GM21423 (cell line): ENCODE measurements around the gene RASGEF1B.
"Not testable (repeated sequence)": the region's sequence is repeated elsewhere in the genome, so short reads cannot be mapped to it uniquely, and the experiment has no call there.

Experiments
- ATAC-seq: cut with Tn5 transposase; IDR thresholded peaks from one replicate; pipeline ENCODE4 v1.9.1; 2021; ENCODE audit warnings: mild to moderate bottlenecking, moderate library complexity; ENCODE audit not compliant: unreplicated experiment

RASGEF1B gene

DNA sequence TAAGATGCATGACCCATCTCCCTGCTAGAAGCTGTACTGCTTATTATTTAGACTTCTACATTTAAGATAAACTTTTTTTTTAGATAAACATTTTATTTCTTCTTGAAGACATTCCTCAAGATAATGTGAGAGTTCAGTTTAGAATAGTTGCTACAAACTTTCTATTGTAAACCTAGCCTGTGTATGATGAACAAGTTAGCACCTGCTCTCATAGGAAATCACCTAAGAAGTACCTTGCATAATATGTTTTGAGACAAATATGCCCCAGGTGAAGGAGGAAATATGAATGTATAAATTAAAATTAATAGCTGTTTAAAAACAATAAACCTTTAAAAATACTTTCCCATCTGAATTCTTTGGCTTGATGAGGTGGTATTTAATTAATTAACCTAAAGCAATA is 35.6 kb downstream of the RASGEF1B start:
- no peak for ATAC-seq

DNA sequence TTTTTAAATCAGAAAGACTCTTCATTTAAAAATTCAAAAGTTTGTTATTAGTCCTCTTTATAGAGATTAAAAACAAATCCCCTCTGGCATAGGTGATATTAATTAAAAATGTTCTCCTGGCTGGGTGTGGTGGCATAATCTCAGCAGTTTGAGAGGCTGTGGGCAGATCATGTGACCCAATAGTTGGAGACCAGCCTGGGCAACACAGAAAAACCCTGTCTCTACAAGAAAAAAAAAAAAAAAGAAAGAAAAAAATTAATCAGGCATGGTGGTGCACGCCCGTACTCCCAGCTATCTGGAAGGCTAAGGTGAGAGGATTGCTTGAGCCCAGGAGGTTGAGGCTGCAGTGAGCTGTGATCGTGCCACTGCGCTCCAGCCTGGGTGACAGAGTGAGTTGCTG is 38.9 kb downstream of the RASGEF1B start:
- no peak for ATAC-seq

GRCh38 chr4:81431971-81432370 is 39.7 kb downstream of the RASGEF1B start:
- no peak for ATAC-seq

GRCh38 chr4:81429607-81430006 is 42.1 kb downstream of the RASGEF1B start:
- no peak for ATAC-seq

DNA sequence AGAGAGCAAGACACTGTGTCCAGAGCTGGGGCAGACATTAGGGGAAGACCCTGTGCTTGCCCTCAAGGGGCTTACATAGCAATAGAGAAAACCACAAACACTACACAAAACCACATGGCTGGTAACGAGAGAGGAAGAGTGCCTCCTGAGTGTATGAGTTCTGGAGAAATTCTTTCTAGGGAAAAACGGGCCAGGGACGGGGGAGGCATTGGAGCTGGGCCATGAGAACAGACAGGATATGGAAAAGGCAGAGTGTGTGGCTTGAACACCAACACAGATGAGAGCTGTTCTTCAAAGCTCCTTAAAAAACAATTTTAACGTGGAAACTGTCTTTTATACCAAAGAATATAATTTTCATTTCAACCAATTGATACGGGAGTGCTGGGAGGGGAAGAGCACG is 42.7 kb downstream of the RASGEF1B start:
- no peak for ATAC-seq

DNA sequence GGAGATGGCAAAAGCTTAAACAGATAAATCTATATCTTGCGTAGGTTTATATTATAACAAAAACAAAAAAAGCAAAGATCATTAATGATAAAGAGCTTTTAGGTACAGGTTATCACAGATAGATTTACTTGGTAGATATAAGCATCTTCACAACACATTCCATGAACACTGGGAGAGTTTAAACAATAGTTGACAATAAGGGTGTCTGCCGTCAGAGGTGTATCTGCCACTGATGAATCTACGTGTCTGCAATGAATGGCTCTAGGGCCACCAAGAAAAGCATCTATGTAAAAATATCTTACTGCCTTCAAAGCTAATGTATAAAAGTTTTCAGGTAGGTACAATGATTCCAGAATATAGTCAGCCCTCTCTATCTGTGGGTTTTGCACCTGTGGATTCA is 43.7 kb downstream of the RASGEF1B start:
- no peak for ATAC-seq

- no peak for ATAC-seq
Measured at GRCh38 chr4:81427344-81427821, 44.3 kb downstream of the RASGEF1B start.

- no peak for ATAC-seq
Measured at GRCh38 chr4:81426770-81427289, 44.9 kb downstream of the RASGEF1B start.

DNA sequence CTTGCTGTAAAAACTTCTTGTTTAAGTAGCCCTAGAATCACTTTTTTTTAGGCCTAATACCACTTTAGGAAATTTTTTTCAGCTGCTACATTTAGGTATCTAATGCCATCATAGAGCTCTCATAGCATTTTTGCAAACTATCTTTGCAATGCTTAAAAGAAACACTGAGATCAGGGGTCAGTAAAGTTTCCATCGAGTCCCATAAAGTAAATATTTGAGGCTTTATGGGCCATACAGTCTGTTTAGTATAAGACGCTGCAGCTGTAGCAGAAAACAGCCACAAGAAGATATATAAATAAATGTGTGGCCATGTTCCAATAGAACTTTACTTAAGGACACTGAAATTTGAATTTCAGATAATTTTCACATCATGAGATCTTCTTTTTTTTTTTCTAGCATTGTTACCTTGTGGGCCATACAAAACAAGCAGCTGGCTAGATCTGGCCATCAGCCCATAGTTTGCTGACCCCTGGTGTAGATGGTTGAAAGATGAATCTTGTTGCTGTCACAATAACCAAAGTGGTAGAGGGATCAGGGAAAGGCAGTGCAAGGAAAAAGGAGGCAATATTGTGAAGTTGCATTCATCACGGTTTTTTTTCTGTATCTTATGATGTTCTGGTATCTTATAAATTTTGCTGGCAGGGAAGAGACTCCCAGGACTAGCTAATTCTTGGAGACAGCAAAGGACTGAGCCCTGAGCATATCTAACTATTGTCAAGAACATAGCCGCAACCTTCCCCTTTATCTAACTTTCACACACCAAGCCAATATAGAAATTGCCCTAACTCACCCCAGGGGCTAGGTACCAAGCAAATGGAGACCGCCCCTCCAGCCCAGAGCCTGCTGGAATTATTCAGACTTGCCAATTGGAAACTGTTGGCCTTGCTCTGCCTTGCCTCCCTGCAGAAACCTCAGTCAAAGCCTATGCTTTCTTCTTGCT is 46.6 kb downstream of the RASGEF1B start:
- ATAC-seq = no peak

DNA sequence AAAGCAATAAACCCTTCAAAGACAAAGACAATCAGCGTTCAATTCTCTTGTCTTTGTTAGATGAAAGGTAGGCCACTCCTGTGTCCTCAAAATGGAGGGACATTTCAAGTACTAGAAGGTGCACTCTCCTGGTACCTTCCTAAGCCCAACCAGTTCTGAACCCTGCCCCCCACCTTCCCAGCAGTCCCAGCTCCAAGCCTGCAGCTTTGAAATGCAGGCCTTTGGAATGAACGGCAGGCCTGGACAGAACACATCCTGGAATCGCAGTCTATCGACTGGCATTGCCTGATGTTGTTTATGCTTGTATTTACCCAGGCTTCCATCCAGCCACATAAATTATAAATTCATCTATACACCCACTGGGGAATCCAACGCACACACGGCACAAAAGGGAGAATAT is 47.4 kb downstream of the RASGEF1B start:
- no peak for ATAC-seq

- ATAC-seq = no peak
Measured at GRCh38 chr4:81422595-81422994, 49.1 kb downstream of the RASGEF1B start.

DNA sequence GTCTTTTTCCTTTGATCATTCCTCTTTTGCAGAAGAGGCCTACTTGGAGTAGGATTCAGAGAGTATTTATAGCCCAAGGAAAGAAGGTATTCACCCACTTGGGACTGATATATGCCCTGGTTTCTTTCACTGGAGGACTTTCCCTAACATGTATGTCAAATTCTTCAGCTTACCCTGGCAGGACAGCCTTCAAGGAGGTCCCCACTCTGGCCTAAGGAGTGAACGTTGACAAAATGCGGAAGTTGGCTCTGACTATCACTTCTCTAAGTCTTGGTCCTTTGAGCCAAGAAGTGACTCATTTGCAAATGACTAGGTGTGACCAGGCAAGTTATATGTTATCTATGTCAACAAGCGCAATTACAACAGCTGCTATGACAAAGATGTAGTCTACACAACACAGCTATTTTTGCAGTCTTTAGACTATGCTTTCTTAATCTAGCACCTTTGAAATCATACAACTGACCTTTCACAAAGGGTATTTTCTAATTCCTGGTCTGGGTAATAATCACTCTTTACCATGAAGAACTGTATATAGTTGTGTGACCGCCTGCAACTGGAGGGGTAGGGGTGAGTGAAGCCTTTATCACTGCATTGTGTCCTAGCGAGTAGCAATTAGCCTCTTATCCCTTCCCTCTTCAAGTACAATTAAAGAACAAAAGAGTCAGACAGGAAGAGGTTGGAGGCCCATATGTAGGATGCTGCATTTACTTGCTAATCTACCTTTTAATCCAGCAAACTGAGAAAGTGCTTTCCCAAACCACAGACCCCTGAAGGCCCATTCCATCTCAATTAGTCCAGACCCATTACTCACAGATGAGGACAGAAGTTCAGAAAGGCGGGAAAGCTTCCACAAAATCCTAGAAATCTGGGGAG is 50.1 kb downstream of the RASGEF1B start:
- peak; percentile 99 for ATAC-seq

DNA sequence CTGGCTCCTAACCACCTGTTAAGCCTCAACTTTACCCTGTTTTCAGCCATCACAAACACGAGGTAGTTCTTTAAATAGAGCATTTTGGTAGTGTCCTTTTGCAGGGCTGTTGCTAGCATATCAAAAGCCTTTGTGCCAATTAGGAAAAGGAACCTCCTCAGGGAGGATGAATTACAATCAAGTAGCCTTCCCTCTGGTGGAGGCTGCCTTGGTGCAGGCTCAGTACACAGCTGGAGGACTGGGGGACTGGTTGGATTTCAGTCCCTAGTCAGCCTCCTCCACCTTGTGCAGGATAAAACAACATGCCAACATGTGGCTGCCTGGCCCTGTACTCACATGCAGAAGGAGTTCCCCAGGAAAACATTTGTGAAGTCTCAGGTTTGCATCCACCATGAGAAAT is 53.1 kb downstream of the RASGEF1B start:
- ATAC-seq = no peak

DNA sequence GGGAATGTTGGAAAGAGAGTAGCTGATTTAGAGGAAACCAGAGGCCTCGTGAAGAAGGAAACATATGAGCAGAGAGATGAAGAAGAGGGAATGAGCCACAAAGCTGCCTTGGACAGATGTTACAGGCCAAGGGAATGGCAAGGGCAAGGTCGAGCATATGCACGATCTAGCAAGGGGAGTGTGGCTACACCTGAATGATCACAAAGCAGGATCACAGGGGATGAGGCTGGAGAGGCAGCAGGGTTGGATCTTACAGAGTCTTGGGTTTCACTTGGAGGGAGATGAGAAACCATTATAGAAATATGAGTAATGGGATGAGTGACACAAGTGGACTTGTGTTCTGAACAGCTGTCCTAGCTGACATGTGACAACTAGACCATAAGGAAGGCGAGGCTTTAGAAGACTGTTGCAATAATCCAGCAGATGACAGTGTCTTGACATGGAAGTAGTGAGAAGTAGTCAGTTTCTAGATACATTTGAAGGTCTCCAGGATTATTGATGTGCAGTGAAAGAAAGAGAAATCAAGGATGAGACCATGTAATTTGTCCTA is 58.7 kb downstream of the RASGEF1B start:
- no peak for ATAC-seq

- no peak for ATAC-seq
Measured at GRCh38 chr4:81410680-81411079, 61.0 kb downstream of the RASGEF1B start.

- ATAC-seq = no peak
Measured at GRCh38 chr4:81409836-81410235, 61.9 kb downstream of the RASGEF1B start.

DNA sequence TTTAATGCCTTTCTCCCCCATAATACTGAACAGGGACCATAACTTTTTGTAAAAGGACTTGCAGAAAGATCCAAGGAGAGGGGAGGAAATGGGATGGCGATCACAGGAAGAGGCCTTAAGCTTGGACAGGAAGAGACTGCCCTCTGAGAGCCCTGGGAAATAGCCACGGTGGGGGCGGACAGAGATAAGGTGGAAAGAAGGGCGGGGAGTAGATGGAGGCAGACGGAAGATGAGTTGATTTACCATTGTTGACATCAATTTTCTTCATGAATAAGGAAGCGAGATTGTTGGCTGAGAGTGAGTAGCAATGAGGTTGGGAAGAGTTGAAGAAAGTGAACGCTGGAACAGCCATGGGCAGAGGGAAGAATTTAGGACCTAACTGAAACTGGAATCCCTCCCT is 63.4 kb downstream of the RASGEF1B start:
- no peak for ATAC-seq

DNA sequence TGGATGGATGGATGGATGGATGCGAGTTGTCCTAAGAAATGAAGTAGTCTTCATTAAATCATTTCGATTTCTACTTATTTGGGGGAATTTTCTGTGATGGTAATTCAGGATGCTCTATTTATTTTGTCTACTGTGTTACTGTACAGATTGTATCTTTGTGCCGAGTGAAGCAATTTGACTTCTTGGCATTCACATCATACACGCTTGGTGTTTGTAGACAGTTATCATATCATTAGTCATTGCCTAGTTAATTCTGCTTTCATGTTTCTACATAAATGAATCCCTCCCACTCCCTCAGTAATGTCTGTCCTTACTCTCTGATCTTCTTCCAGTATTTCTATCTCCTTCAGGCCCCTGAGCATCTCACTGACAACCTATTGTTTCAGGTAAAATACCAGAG is 64.0 kb downstream of the RASGEF1B start:
- ATAC-seq = no peak

DNA sequence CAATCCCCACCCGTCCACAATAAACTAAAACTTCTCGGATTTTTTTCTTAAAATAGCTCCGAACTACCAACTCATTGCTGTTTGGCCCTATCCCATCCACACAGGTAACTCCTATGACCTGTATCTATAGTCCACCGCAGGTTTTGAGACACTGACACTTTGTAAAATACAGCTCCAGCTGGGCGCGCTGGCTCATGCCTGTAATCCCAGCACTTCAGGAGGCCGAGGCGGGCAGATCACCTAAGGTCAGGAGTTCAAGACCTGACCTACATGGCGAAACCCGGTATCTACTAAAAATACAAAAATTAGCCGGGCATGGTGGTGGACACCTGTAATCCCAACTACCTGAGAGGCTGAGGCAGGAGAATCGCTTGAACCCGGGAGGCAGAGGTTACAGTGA is 65.2 kb downstream of the RASGEF1B start:
- ATAC-seq = not testable (repeated sequence)

- peak; percentile 69 for ATAC-seq
Measured at GRCh38 chr4:81405900-81406401, 65.8 kb downstream of the RASGEF1B start.

DNA sequence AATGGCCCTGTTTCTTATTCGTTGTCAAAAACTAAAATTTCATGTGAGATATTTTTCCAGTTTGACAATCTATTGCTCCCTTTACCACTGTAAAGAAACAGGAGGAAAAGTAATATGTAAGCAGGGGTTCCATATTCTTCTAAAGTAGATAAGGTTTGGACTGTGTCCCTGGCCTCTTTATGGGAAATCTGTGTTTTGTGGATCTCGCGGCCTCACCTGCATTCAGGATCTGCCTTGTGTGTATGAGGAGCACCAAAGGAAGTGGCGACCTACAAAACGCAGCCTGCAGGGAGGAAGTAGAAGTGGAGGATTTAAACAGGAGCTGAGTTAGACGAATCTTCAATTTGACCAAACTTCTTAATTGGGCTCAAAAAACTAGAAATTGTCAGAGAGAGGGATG is 67.0 kb downstream of the RASGEF1B start:
- ATAC-seq = no peak
